C4-2B (cell line): ENCODE data around the gene ABCA9.
"Not testable (repeated sequence)": the region's sequence is repeated elsewhere in the genome, so short reads cannot be mapped to it uniquely, and the experiment has no call there.

ENCODE experiments used
- ZFX ChIP-seq: fragments of 450-650 bp; IDR thresholded peaks from 2 replicates; pipeline ENCODE4 v1.6.1; 2017
- TF ChIP-seq, protein P1 (sequence below): fragments of 450-650 bp; conservative IDR thresholded peaks from 2 replicates; pipeline ENCODE4 v1.5.1; 2017; ENCODE audit warnings: mild to moderate bottlenecking

DNA sequence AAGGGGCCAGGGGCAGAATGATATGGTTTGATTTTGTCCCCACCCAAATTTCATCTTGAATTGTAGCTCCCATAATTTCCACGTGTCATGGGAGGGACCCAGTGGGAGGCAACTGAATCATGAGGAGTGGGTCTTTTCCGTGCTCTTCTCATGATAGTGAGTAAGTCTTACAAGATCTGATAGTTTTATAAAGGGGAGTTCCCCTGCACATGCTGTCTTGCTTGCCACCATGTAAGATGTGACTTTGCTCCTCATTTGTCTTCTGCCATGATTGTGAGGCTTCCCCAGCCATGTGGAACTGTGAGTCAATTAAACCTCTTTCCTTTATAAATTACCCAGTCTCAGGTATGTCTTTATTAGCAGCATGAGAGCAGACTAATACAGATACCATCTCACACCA is 101.6 kb downstream of the ABCA9 start:
- TF ChIP-seq, protein P1, sequence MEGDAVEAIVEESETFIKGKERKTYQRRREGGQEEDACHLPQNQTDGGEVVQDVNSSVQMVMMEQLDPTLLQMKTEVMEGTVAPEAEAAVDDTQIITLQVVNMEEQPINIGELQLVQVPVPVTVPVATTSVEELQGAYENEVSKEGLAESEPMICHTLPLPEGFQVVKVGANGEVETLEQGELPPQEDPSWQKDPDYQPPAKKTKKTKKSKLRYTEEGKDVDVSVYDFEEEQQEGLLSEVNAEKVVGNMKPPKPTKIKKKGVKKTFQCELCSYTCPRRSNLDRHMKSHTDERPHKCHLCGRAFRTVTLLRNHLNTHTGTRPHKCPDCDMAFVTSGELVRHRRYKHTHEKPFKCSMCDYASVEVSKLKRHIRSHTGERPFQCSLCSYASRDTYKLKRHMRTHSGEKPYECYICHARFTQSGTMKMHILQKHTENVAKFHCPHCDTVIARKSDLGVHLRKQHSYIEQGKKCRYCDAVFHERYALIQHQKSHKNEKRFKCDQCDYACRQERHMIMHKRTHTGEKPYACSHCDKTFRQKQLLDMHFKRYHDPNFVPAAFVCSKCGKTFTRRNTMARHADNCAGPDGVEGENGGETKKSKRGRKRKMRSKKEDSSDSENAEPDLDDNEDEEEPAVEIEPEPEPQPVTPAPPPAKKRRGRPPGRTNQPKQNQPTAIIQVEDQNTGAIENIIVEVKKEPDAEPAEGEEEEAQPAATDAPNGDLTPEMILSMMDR: not testable (repeated sequence)
- TF ChIP-seq ZFX: not testable (repeated sequence)
